NCI-H2029 (cell line): ENCODE results near the gene SPNS1.
"Not testable (repeated sequence)": the region's sequence is repeated elsewhere in the genome, so short reads cannot be mapped to it uniquely, and the experiment has no call there.

Source experiments
- DNase-seq: peaks from one replicate; lab custom pipeline; 2025; lab: John Stamatoyannopoulos, UW

Gene SPNS1, protein sequence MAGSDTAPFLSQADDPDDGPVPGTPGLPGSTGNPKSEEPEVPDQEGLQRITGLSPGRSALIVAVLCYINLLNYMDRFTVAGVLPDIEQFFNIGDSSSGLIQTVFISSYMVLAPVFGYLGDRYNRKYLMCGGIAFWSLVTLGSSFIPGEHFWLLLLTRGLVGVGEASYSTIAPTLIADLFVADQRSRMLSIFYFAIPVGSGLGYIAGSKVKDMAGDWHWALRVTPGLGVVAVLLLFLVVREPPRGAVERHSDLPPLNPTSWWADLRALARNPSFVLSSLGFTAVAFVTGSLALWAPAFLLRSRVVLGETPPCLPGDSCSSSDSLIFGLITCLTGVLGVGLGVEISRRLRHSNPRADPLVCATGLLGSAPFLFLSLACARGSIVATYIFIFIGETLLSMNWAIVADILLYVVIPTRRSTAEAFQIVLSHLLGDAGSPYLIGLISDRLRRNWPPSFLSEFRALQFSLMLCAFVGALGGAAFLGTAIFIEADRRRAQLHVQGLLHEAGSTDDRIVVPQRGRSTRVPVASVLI

GRCh38 chr16:28974437-28975157 lies at the start of gene SPNS1:
TSS of gene SPNS1 (plus strand) at chr16:28974778. CDS start at chr16:28975152, 374 bp downstream.
- peak; percentile 91 for DNase-seq

GRCh38 chr16:28925386-28926228 lies 49.0 kb upstream of the SPNS1 start:
- peak; percentile 43 for DNase-seq

DNA sequence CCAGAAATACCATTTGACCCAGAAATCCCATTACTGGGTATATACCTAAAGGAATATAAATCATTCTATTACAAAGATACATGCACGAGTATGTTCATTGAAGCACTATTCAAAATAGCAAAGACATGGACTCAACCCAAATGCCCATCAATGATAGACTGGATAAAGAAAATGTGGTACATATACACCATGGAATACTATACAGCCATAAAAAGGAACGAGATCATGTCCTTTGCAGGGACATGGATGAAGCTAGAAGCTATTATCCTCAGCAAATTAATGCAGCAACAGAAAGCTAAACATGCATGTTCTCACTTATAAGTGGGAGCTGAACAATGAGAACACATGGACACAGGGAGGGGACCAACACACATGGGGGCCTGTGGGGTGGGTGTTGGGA lies 48.3 kb upstream of the SPNS1 start:
- not testable (repeated sequence) for DNase-seq

DNA sequence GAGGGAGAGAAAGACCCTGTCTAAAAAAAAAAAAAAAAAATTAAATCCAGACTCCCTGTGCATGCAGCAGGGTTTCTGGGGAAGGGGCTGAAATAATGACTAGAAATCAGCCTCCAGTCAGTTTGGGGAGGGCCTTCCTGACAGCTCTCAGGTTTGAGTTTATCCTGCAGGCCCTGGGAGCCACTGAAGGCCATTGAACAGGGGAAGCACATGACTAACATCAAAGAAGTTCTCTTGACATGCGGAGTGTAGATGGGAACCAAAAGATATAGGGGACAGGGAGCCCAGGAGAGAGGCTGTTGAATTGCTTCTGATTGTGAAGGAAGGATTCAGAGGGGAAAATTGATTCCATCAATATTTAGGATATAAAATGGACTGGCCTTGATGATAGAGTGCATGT lies 46.8 kb upstream of the SPNS1 start:
- no peak for DNase-seq

- no peak for DNase-seq
These were observed 44.4 kb upstream of the SPNS1 start for GRCh38 chr16:28930203-28930602.

GRCh38 chr16:28930652-28931051 lies 43.9 kb upstream of the SPNS1 start:
- DNase-seq, result no peak

DNA sequence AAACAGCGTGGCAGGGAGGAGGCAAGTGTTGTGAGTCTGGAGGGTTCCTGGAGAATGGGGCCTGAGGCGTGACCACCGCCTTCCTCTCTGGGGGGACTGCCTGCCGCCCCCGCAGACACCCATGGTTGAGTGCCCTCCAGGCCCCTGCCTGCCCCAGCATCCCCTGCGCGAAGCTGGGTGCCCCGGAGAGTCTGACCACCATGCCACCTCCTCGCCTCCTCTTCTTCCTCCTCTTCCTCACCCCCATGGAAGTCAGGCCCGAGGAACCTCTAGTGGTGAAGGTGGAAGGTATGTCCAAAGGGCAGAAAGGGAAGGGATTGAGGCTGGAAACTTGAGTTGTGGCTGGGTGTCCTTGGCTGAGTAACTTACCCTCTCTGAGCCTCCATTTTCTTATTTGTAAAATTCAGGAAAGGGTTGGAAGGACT lies 42.8 kb upstream of the SPNS1 start, which contains the start of gene CD19:
TSS of gene CD19 (plus strand) at position 171 of the 425 bp plus-strand sequence. CDS start at position 201, 30 bp downstream.
- no peak for DNase-seq

DNA sequence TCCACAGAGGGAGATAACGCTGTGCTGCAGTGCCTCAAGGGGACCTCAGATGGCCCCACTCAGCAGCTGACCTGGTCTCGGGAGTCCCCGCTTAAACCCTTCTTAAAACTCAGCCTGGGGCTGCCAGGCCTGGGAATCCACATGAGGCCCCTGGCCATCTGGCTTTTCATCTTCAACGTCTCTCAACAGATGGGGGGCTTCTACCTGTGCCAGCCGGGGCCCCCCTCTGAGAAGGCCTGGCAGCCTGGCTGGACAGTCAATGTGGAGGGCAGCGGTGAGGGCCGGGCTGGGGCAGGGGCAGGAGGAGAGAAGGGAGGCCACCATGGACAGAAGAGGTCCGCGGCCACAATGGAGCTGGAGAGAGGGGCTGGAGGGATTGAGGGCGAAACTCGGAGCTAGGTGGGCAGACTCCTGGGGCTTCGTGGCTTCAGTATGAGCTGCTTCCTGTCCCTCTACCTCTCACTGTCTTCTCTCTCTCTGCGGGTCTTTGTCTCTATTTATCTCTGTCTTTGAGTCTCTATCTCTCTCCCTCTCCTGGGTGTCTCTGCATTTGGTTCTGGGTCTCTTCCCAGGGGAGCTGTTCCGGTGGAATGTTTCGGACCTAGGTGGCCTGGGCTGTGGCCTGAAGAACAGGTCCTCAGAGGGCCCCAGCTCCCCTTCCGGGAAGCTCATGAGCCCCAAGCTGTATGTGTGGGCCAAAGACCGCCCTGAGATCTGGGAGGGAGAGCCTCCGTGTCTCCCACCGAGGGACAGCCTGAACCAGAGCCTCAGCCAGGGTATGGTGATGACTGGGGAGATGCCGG lies 42.0 kb upstream of the SPNS1 start:
- no peak for DNase-seq

DNA sequence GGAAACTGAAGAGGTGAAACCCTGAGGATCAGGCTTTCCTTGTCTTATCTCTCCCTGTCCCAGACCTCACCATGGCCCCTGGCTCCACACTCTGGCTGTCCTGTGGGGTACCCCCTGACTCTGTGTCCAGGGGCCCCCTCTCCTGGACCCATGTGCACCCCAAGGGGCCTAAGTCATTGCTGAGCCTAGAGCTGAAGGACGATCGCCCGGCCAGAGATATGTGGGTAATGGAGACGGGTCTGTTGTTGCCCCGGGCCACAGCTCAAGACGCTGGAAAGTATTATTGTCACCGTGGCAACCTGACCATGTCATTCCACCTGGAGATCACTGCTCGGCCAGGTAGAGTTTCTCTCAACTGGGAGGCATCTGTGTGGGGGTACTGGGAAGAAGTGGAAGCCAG lies 41.4 kb upstream of the SPNS1 start:
- DNase-seq, result no peak

GRCh38 chr16:28935346-28935745 lies 39.2 kb upstream of the SPNS1 start:
- DNase-seq, result no peak

DNA sequence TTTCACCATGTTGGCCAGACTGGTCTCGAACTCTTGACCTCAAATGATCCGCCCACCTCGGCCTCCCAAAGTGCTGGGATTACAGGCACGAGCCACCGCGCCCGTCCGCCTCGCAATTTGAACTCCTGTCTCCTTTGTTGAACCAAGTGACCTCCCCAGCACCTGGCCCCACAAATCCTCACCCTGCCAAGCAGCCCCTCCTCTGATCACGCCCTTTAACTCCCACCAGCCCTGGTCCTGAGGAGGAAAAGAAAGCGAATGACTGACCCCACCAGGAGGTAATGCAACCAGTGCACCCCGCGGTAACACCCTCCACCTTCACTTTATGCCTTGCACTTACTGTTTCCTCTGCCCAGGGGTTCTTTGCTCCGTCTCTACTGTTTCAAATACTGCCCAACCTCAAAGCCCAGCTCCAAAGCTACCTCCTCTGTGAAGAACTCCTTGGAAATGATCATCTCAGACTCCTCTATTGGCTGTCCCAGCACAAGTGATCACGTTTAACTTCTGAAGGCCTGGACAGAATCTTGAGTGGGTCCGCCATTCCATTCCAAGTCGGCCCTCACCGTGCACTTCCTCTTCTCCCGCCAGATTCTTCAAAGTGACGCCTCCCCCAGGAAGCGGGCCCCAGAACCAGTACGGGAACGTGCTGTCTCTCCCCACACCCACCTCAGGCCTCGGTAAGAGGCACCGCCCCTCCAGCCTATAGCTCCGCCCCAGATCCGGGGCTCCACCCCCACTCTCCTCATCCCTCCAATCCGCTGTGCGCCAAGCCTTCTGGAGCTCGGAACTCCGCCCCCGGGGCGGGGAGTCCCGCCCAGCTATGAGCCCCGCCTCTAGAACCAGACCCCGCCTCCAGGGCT lies 38.4 kb upstream of the SPNS1 start:
- DNase-seq, result peak; percentile 79

DNA sequence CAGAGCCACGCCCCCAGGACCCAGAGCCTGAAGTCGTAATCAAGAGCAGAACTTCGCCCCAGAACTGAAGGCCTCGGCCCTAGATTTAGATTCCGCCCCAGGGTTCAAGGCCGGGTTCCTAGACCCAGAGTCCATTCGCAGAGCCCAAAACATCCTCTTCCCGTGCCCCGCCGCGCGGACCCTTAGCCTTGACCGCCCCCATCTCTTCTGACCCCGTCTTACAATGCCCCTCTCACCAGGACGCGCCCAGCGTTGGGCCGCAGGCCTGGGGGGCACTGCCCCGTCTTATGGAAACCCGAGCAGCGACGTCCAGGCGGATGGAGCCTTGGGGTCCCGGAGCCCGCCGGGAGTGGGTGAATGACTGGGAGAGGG lies 37.8 kb upstream of the SPNS1 start:
- no peak for DNase-seq

GRCh38 chr16:28937222-28937876 lies 37.2 kb upstream of the SPNS1 start:
- DNase-seq, result no peak

DNA sequence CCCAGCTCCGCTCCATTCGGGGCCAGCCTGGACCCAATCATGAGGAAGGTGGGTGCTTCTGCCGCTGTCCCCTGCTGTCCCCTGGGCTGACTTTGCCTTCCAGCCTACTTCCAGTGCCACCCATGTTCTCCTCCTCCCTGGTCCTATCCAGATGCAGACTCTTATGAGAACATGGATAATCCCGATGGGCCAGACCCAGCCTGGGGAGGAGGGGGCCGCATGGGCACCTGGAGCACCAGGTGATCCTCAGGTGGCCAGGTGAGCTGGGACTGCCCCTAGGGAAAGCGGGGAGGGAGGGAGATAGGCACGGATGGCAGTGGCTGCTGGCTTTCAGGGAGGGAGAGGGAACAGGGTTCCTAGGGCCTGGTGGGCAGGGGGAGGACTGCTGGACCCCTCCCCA lies 35.9 kb upstream of the SPNS1 start:
- no peak for DNase-seq

- DNase-seq, result not testable (repeated sequence)
These were observed 34.8 kb upstream of the SPNS1 start for GRCh38 chr16:28939825-28940224.

- DNase-seq, result no peak
These were observed 31.3 kb upstream of the SPNS1 start for GRCh38 chr16:28943281-28943680.

- no peak for DNase-seq
These were observed 27.9 kb upstream of the SPNS1 start for GRCh38 chr16:28946681-28947080.

GRCh38 chr16:28950648-28951409 lies 23.7 kb upstream of the SPNS1 start, which contains the start of gene NFATC2IP:
TSS of gene NFATC2IP (plus strand) at chr16:28950937. CDS start at chr16:28951012, 75 bp downstream.
- peak; percentile 99 for DNase-seq
